NCI-H128 (cell line): ENCODE measurements around the gene SH3BP1.

Experiments used
- DNase-seq: peaks from one replicate; lab custom pipeline; 2025; ENCODE audit not compliant: unreplicated experiment; lab: John Stamatoyannopoulos, UW

The SH3BP1 gene

DNA sequence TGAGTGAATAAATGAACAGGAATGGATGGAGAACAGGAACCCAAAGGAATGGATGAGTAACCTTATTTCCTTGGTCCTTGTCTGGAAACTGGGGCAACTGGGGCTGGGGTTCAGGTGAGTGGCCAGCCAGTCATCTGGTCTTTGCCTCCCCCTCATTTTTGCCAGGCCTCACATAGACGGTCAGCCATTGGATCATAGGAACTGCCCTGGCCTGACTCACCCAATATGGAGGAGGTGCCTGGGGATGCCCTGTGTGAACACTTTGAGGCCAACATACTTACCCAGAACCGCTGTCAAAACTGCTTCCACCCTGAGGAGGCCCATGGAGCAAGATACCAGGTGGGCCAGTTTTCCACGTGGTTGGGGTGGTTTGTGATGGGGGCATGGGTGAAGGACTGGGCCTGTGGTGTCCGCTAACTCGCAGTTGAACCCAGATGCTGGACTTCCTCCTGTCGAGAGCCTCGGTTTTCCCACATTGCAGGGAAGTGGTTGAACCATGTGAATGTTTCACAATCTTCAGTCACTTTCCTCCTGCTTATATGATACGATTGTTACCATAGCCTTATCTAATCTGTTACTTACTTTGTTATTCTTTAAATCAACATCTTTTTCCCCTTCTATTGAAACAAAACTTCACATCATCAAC lies 61.8 kb downstream of the SH3BP1 start:
- no peak for DNase-seq

DNA sequence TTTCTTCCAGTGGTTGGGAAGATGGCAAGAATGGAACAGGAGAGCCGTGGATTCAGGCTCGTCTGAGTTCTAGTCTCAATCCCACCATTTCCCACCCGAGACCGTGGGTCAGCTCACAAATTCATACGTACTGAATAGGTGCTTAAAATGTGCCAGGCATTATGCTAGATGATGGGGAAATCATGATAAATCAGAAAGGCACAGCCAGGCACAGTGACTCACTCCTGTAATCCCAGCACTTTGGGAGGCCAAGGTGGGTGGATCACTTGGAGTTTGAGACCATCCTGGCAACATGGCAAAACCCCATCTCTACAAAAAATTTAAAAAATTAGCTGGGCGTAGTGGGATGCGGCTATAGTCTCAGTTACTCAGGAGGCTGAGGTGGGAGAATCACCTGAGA lies 64.4 kb downstream of the SH3BP1 start:
- DNase-seq = no peak

- no peak for DNase-seq
Measured at GRCh38 chr22:37704645-37705044, 65.2 kb downstream of the SH3BP1 start.

DNA sequence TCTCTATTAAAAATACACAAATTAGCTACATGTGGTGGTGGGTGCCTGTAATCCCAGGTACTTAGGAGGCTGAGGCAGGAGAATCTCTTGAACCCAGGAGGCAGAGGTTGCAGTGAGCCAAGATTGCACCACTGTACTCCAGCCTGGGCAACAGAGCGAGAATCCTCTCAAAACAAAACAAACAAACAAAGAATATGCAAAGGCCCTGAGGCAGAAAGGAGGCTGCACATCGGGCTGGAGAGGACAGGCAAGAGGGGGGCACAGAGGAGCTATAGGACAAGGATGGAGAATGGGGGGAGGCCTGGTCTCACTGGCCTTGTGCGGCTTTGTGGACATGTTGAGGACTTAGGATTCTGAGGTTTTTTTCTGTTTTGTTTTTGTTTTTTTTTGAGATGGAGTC lies 65.7 kb downstream of the SH3BP1 start:
- DNase-seq = no peak
